ENCODE measurements around the gene THYN1.
A peak's percentile ranks its signal among the peaks of the same experiment; 100 is the strongest.

Gene THYN1

DNA sequence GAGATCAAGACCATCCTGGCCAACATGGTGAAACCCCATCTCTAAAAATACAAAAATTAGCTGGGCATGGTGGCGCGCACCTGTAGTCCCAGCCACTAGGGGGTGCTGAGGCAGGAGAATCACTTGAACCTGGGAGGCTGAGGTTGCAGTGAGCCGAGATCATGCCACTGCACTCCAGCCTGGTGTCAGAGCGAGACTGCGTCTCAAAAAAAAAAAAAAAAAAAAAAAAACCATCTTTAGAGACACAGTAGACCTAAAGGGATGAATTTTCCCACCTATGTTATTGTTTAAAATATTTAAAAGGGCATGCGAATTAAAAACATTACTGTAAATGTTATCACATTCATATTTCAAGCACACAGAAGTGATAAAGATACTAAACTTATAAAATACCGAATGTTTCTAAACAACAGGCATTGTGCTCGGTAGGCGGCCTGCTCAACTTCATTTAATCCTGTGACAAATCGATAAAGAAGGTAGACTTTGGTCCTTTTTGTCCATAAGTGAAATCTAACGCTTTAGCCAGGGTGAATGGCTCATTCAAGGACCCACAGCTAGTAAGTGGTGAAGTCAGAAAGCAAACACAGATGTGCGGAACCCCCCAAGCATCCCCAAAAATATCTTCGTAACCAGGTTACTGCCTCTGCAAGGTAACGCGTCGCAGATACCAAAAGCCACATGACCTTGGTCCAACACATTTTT, 45.5 kb downstream of the THYN1 start:
- peak; percentile 18 for DNase-seq

DNA sequence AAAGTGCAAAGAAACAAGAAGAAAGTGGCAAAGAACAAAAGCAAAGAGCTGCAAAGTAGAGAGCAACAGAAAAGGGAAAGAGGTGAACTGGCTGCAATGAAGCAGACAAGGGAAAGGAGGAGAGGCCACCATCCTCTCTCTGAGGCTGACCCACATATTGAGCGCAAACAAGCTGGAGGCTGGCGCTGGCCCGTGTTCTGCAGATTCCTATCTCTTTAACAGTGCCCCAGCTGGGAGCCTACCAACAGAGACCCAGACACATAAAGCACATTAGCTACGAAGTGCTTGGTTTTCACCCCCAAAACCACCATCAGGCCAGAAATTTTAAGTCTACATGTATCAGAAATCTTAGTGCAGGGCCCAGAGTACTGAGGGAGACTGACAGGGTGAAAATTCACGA, 47.0 kb downstream of the THYN1 start:
- no peak for DNase-seq

DNA sequence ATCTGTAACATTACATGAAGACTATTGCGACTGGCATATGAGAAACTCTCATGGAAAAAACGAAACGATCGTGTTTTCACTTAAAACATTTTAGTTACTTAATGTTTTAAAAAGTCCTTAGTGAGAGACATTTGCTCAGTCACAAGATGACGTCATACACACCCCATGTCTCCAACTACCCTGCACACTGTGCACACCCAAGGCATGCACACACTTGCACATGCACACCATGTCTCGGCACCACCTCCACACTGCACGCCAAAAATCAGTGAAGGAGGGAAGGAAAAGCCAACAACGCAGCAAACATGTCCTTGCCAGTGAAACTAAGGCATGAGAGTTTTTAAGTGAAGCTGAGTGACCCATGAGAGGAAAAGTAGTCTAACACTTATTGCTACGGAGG, 47.4 kb downstream of the THYN1 start:
- DNase-seq = no peak

DNA sequence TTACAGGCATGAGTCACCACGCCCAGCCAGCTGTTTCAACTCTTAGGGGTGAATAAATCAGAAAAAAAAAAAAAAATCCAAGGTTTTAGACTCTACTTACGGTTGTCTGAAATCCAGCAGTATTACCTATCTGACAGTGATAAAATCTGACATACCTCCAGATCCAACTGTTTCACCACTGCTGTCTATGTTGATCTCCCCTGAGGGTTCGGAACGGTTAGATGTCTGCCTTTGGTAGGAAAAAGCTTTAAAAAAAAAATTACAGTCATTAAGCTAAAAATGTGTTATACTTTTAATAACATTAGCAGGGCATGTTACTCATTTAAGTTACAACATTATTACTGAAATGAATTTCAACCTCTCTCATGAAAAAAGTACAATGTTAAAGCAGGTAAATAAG, 50.5 kb downstream of the THYN1 start:
- no peak for DNase-seq

DNA sequence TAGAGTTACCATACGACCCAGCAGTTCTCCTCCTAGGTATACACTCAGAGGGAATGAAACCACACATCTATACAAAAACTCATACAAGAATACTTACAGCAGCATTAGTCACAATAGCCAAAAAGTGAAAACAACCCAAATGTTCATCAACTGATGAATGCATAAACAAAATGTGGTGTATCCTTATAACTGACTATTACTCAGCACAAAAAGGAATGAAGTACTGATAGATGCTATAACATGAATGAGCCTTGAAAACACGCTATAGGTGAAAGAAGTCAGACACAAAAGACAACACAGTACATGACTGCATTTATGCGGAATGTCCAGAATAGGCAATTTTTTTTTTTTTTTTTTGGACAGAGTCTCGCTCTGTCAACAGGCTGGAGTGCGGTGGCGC, 52.5 kb downstream of the THYN1 start:
- DNase-seq = no peak

DNA sequence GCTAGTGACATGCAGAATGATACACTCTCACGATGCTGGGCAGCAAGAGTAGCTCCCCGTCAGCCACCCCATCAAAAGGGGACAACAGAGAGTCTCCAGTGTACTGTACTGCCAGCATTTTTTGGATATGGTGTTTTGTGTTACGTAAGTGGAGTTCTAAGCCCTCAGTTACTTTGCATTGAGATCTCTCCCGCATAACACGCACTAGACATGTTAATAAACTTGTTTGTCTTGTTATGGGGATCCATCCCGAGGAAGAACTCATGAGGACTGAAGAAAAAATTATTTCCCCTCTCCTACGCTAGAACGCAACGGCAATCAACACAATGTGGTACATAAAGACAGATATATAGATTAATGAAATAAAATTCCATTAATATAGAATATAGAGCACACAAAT, 53.6 kb downstream of the THYN1 start:
- DNase-seq = no peak
